Erythroblast (primary cell): ENCODE data around the gene C11orf87.

Experiments used
- GATA1 ChIP-seq: IDR thresholded peaks from 2 replicates; pipeline ENCODE4 v1.6.1; 2011; ENCODE audit warnings: low read depth, mild to moderate bottlenecking, control low read depth, low read length, moderate library complexity
- POLR2A ChIP-seq: IDR thresholded peaks from 2 replicates; pipeline ENCODE4 v1.6.1; 2011; ENCODE audit warnings: mild to moderate bottlenecking, low read length

DNA sequence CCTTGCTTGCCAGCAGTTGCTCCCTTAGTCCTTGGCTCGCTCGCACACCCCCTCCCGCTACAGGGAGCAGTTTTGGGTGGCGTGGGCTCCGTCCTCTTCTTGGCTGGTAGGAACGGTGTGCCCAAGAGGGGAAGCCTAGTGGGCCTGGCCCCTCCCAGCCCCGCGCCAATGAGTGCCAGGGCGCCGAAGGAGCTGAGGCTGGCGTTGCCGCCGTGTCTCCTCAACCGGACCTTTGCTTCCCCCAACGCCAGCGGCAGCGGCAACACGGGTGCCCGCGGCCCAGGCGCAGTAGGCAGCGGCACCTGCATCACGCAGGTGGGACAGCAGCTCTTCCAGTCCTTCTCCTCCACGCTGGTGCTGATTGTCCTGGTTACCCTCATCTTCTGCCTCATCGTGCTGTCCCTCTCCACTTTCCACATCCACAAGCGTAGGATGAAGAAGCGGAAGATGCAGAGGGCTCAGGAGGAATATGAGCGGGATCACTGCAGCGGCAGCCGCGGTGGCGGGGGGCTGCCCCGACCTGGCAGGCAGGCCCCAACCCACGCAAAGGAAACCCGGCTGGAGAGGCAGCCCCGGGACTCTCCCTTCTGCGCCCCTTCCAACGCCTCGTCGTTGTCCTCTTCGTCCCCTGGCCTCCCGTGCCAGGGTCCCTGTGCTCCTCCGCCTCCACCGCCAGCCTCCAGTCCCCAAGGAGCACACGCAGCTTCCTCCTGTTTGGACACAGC, 1.6 kb downstream of the C11orf87 start:
- TF ChIP-seq POLR2A (no peak), GATA1 (no peak)
